ENCODE measurements around the gene USP7.

DNA sequence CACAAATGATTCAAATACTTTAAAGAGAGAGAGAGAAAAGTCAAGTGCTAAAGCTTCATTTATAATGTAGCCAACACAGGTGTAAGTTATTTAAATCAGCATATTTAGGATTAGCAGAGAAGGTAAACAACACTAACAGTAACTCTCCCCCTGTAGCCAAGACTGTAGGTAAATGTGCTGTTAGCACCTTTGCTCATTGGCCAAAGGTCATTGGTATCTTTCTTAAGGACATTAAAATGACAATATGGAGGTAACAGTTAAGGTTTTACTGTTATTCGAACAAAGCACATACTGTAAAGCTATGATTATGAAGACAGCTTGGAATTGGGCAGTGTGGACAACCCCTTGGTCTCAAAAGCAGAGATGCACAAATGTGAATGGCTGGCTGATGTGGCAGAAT is 52.9 kb downstream of the USP7 start:
- TF ChIP-seq, protein P1, sequence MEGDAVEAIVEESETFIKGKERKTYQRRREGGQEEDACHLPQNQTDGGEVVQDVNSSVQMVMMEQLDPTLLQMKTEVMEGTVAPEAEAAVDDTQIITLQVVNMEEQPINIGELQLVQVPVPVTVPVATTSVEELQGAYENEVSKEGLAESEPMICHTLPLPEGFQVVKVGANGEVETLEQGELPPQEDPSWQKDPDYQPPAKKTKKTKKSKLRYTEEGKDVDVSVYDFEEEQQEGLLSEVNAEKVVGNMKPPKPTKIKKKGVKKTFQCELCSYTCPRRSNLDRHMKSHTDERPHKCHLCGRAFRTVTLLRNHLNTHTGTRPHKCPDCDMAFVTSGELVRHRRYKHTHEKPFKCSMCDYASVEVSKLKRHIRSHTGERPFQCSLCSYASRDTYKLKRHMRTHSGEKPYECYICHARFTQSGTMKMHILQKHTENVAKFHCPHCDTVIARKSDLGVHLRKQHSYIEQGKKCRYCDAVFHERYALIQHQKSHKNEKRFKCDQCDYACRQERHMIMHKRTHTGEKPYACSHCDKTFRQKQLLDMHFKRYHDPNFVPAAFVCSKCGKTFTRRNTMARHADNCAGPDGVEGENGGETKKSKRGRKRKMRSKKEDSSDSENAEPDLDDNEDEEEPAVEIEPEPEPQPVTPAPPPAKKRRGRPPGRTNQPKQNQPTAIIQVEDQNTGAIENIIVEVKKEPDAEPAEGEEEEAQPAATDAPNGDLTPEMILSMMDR (IDR thresholded peaks at IDR 0.05; ENCODE audit: low read depth, low read length, poor library complexity, severe bottlenecking): no peak
- TF ChIP-seq EZH2phosphoT487 (IDR thresholded peaks at IDR 0.05; ENCODE audit: borderline replicate concordance, low read length): no peak
